Endothelial cell of umbilical vein (primary cell): ENCODE results near the gene CDK6.

ENCODE experiments used
- CTCF ChIP-seq, 2 donors: IDR thresholded peaks; 1 replicate in 1 of 2; 2 replicates in 1 of 2; pipeline ENCODE4 v1.5.1; 2011; ENCODE audit warnings: low read length in 2 of 2, mild to moderate bottlenecking in 2 of 2, moderate library complexity in 2 of 2, control low read depth in 1 of 2, inconsistent platforms in 1 of 2, low read depth in 1 of 2; ENCODE audit not compliant: insufficient read depth in 1 of 2; ENCODE audit errors: extremely low read depth in 1 of 2
- EZH2 ChIP-seq: IDR thresholded peaks from 2 replicates; pipeline ENCODE4 v1.6.1; 2012; ENCODE audit warnings: borderline replicate concordance, low read depth, mild to moderate bottlenecking, moderate library complexity, low read length, inconsistent platforms; ENCODE audit not compliant: severe bottlenecking
- FOS ChIP-seq: IDR thresholded peaks from 2 replicates; pipeline ENCODE4 v1.6.1; 2011; ENCODE audit warnings: mild to moderate bottlenecking, low read length, moderate library complexity, borderline replicate concordance; ENCODE audit not compliant: insufficient read depth
- GATA2 ChIP-seq: IDR thresholded peaks from 2 replicates; pipeline ENCODE4 v1.7.0; 2011; ENCODE audit warnings: low read depth, mild to moderate bottlenecking, moderate library complexity, mixed read lengths, low read length; ENCODE audit not compliant: insufficient read length, insufficient read depth
- MAX ChIP-seq: IDR thresholded peaks from 2 replicates; pipeline ENCODE4 v1.6.1; 2011; ENCODE audit not compliant: insufficient read depth, insufficient read length
- POLR2A ChIP-seq: IDR thresholded peaks from 2 replicates; pipeline ENCODE4 v1.6.1; 2012; ENCODE audit warnings: low read depth, mild to moderate bottlenecking, control low read depth, low read length
- POLR2AphosphoS5 ChIP-seq: IDR thresholded peaks from 2 replicates; pipeline ENCODE4 v1.6.1; 2012; ENCODE audit warnings: low read depth, mild to moderate bottlenecking, control low read depth, low read length, moderate library complexity; ENCODE audit not compliant: insufficient read depth

GRCh38 chr7:92868683-92869293 lies 32.4 kb upstream of the CDK6 start:
- TF ChIP-seq FOS = no peak
- TF ChIP-seq EZH2 = no peak
- TF ChIP-seq CTCF (IDR thresholded peaks at IDR 0.05; ENCODE audit: extremely low read depth in 1 of 2, insufficient read depth in 1 of 2, low read depth in 1 of 2, low read length in 2 of 2) = no peak
- no peak for TF ChIP-seq MAX
- no peak for TF ChIP-seq GATA2
- TF ChIP-seq POLR2AphosphoS5 = no peak
- TF ChIP-seq POLR2A = no peak
